H1 (cell line): ENCODE data around the gene MCMBP. TPM values are rescaled to one million over a fixed set of nuclear protein-coding genes. Genes with fewer than 3 reads are reported as not detected.
A peak's percentile ranks its signal among the peaks of the same experiment; 100 is the strongest.

Experiments used
- CTCF ChIA-PET: fragments of 300-600 bp; sonication (Branson Sonifier 250); formaldehyde crosslinking; loops from one replicate; lab custom pipeline; 2021; ENCODE audit not compliant: partially characterized antibody; lab: Charles Lee
- POLR2A ChIA-PET: fragments of 300-600 bp; sonication (Branson Sonifier 250); formaldehyde crosslinking; loops from one replicate; lab custom pipeline; 2021; ENCODE audit warnings: inconsistent platforms; ENCODE audit not compliant: partially characterized antibody; lab: Charles Lee
- DNase-seq, 2 experiments: peaks; one replicate each; pipeline versions ENCODE4 v3.0.0 to v3.0.0-alpha.2; 2010 to 2022; ENCODE audit warnings: low spot score in 2 of 2, low read depth in 1 of 2, mixed read lengths in 1 of 2
- FAIRE-seq: peaks from 2 replicates; lab custom pipeline; 2011; peaks lifted over from hg19 to GRCh38; lab: Jason Lieb, UNC
- H2AFZ ChIP-seq: 2 replicates; pipeline ENCODE4 v1.8.1; 2012; ENCODE audit warnings: low read length, inconsistent platforms
- H2AK5ac ChIP-seq: 2 replicates; pipeline ENCODE4 v1.6.1; 2013; ENCODE audit warnings: low read depth, low read length
- H2BK120ac ChIP-seq: replicated peaks from 2 replicates; pipeline ENCODE3; 2013; ENCODE audit warnings: low read depth, low read length, inconsistent platforms
- H2BK12ac ChIP-seq: 2 replicates; pipeline ENCODE4 v1.6.1; 2013; ENCODE audit warnings: low read depth, low read length
- H2BK15ac ChIP-seq: 2 replicates; pipeline ENCODE4 v1.6.1; 2013; ENCODE audit warnings: low read length
- H2BK20ac ChIP-seq: 2 replicates; pipeline ENCODE4 v1.6.1; 2013; ENCODE audit warnings: low read length
- H2BK5ac ChIP-seq: 2 replicates; pipeline ENCODE4 v1.6.1; 2013; ENCODE audit warnings: low read depth, low read length
- H3K14ac ChIP-seq: 2 replicates; pipeline ENCODE4 v1.6.1; 2013; ENCODE audit warnings: inconsistent platforms; ENCODE audit not compliant: insufficient read length
- H3K18ac ChIP-seq: 2 replicates; pipeline ENCODE4 v1.6.1; 2013; ENCODE audit warnings: low read length; ENCODE audit errors: extremely low read depth
- H3K23ac ChIP-seq: 2 replicates; pipeline ENCODE4 v1.6.1; 2013; ENCODE audit warnings: inconsistent platforms; ENCODE audit not compliant: insufficient read length
- H3K23me2 ChIP-seq: 2 replicates; pipeline ENCODE4 v1.6.1; 2013; ENCODE audit warnings: low read depth, low read length
- H3K27ac ChIP-seq: 2 replicates; pipeline ENCODE4 v1.6.1; 2011; ENCODE audit warnings: low read depth, low read length, inconsistent platforms
- H3K27me3 ChIP-seq, 4 experiments: replicated peaks in 1 of 4; 1 replicate in 1 of 4; 2 replicates in 3 of 4; pipeline versions ENCODE4 v1.6.1 to v1.8.1; 2011 to 2013; ENCODE audit warnings: low read length in 3 of 4, mild to moderate bottlenecking in 3 of 4, inconsistent platforms in 2 of 4, mixed read lengths in 2 of 4, moderate library complexity in 1 of 4; ENCODE audit not compliant: control insufficient read depth in 3 of 4, insufficient read depth in 3 of 4; ENCODE audit errors: extremely low read depth in 1 of 4
- H3K36me3 ChIP-seq, 4 experiments: 2 replicates each; pipeline versions ENCODE4 v1.6.1 to v1.8.1; 2011 to 2013; ENCODE audit warnings: mild to moderate bottlenecking in 4 of 4, low read length in 3 of 4, moderate library complexity in 2 of 4, control low read depth in 1 of 4, inconsistent platforms in 1 of 4; ENCODE audit not compliant: insufficient read depth in 4 of 4, control insufficient read depth in 2 of 4
- H3K4ac ChIP-seq: replicated peaks from 2 replicates; pipeline ENCODE3; 2013; ENCODE audit warnings: low read length, low read depth, mixed read lengths, inconsistent platforms; ENCODE audit not compliant: insufficient read length
- H3K4me1 ChIP-seq, 4 experiments: replicated peaks in 1 of 4; 1 replicate in 1 of 4; 2 replicates in 3 of 4; pipeline versions ENCODE4 v1.6.1 to v1.8.1; 2011 to 2013; ENCODE audit warnings: low read length in 3 of 4, inconsistent platforms in 2 of 4, mixed read lengths in 1 of 4; ENCODE audit not compliant: insufficient read depth in 4 of 4, control insufficient read depth in 3 of 4
- H3K4me2 ChIP-seq, 2 experiments: 2 replicates each; pipeline versions ENCODE4 v1.6.1 to v1.8.1; 2011 to 2013; ENCODE audit warnings: low read depth in 2 of 2, low read length in 2 of 2, control low read depth in 1 of 2, inconsistent platforms in 1 of 2, mild to moderate bottlenecking in 1 of 2; ENCODE audit not compliant: insufficient read depth in 1 of 2
- H3K4me3 ChIP-seq, 4 experiments: fragments of 200-600, 300-600 bp in 1 of 4; sonication (generic), shearing (Covaris generic), sonication (Bioruptor Twin) in 1 of 4; 2 replicates each; pipeline versions ENCODE4 v1.5.1 to v1.8.1; 2011 to 2016; ENCODE audit warnings: low read length in 4 of 4, low read depth in 3 of 4, control low read depth in 2 of 4, inconsistent platforms in 2 of 4, mild to moderate bottlenecking in 2 of 4, mixed read lengths in 1 of 4, moderate library complexity in 1 of 4; ENCODE audit not compliant: insufficient read depth in 2 of 4; ENCODE audit errors: extremely low read depth in 1 of 4
- H3K56ac ChIP-seq: replicated peaks from 2 replicates; pipeline ENCODE3; 2013; ENCODE audit warnings: low read depth, mild to moderate bottlenecking, mixed read lengths, low read length, inconsistent platforms; ENCODE audit not compliant: insufficient read length
- H3K79me1 ChIP-seq: 2 replicates; pipeline ENCODE4 v1.6.1; 2013; ENCODE audit warnings: low read depth, low read length, control low read depth
- H3K79me2 ChIP-seq, 2 experiments: 2 replicates each; pipeline versions ENCODE4 v1.6.1 to v1.8.1; 2012 to 2013; ENCODE audit warnings: low read length in 2 of 2, mild to moderate bottlenecking in 2 of 2, inconsistent platforms in 1 of 2; ENCODE audit not compliant: insufficient read depth in 2 of 2, control insufficient read depth in 1 of 2
- H3K9ac ChIP-seq, 4 experiments: replicated peaks in 1 of 4; 1 replicate in 1 of 4; 2 replicates in 3 of 4; pipeline versions ENCODE4 v1.6.1 to v1.8.1; 2011 to 2013; ENCODE audit warnings: low read depth in 3 of 4, low read length in 3 of 4, control low read depth in 2 of 4, mild to moderate bottlenecking in 2 of 4, moderate library complexity in 2 of 4, inconsistent platforms in 1 of 4; ENCODE audit errors: extremely low read depth in 1 of 4
- H3K9me3 ChIP-seq, 2 experiments: 2 replicates each; pipeline versions ENCODE4 v1.6.1 to v1.8.1; 2012 to 2013; ENCODE audit warnings: mild to moderate bottlenecking in 2 of 2, moderate library complexity in 2 of 2, control low read depth in 1 of 2, inconsistent platforms in 1 of 2, low read depth in 1 of 2, low read length in 1 of 2, mixed read lengths in 1 of 2; ENCODE audit not compliant: insufficient read depth in 2 of 2
- H4K20me1 ChIP-seq, 2 experiments: replicated peaks in 1 of 2; 2 replicates each; pipeline versions ENCODE3 to v1.8.1; 2011 to 2013; ENCODE audit warnings: inconsistent platforms in 2 of 2, low read length in 2 of 2, mild to moderate bottlenecking in 1 of 2; ENCODE audit not compliant: insufficient read depth in 2 of 2, control insufficient read depth in 1 of 2
- H4K5ac ChIP-seq: 2 replicates; pipeline ENCODE4 v1.6.1; 2013; ENCODE audit warnings: low read length, low read depth, mixed read lengths, inconsistent platforms; ENCODE audit not compliant: insufficient read length
- H4K8ac ChIP-seq: 2 replicates; pipeline ENCODE4 v1.8.0; 2013; ENCODE audit warnings: mild to moderate bottlenecking, moderate library complexity, low read length, inconsistent platforms; ENCODE audit not compliant: insufficient read depth; ENCODE audit errors: extremely low read depth
- H4K91ac ChIP-seq: replicated peaks from 2 replicates; pipeline ENCODE3; 2013; ENCODE audit warnings: low read length, mixed read lengths, inconsistent platforms; ENCODE audit not compliant: insufficient read length
- CTCF ChIP-seq, 3 experiments: IDR thresholded peaks; 1 replicate in 2 of 3; 2 replicates in 1 of 3; pipeline versions ENCODE4 v1.5.1 to v1.6.1; 2011; ENCODE audit warnings: low read length in 3 of 3, mild to moderate bottlenecking in 3 of 3, inconsistent platforms in 2 of 3, low read depth in 1 of 3, moderate library complexity in 1 of 3; ENCODE audit not compliant: insufficient read depth in 1 of 3; ENCODE audit errors: control extremely low read depth in 1 of 3
- JUND ChIP-seq: IDR thresholded peaks from 2 replicates; pipeline ENCODE4 v1.6.1; 2011; ENCODE audit warnings: mild to moderate bottlenecking, improper control_type of control experiment, low read length
- KDM5A ChIP-seq: fragments of 200-600 bp; IDR thresholded peaks from 2 replicates; pipeline ENCODE4 v1.7.1; 2012; ENCODE audit warnings: mild to moderate bottlenecking, low read length, inconsistent platforms, mixed read lengths
- POLR2AphosphoS5 ChIP-seq: IDR thresholded peaks from 2 replicates; pipeline ENCODE4 v1.6.1; 2011; ENCODE audit warnings: low read depth, low read length
- RXRA ChIP-seq: IDR thresholded peaks from 2 replicates; pipeline ENCODE4 v1.6.1; 2011; ENCODE audit warnings: low read depth, mild to moderate bottlenecking, low read length, moderate library complexity; ENCODE audit not compliant: insufficient read depth
- SIRT6 ChIP-seq: IDR thresholded peaks from one replicate; pipeline ENCODE4 v1.7.1; 2012; ENCODE audit warnings: low read length, inconsistent platforms
- TAF1 ChIP-seq: IDR thresholded peaks from 2 replicates; pipeline ENCODE4 v1.6.1; 2011; ENCODE audit warnings: mild to moderate bottlenecking, low read depth, low read length
- TBP ChIP-seq: IDR thresholded peaks from 2 replicates; pipeline ENCODE4 v1.6.1; 2011; ENCODE audit warnings: low read depth, low read length, improper control_type of control experiment
- YY1 ChIP-seq: IDR thresholded peaks from 2 replicates; pipeline ENCODE4 v1.6.1; 2011; ENCODE audit warnings: low read depth, mild to moderate bottlenecking, low read length
- WGBS, 2 experiments: shearing (Covaris generic) in 1 of 2; methylation state at CpG; one replicate each; pipeline versions ENCODE4 v1.1.6 to v1.1.7; 2013 to 2015; ENCODE audit warnings: low lambda C conversion rate in 2 of 2, mixed read lengths in 2 of 2, inconsistent platforms in 1 of 2, low coverage in 1 of 2, missing lambda C conversion rate in 1 of 2; ENCODE audit not compliant: insufficient replicate concordance in 2 of 2, insufficient coverage in 1 of 2, insufficient read length in 1 of 2; ENCODE audit errors: extremely low coverage in 1 of 2, missing lambda C conversion rate in 1 of 2; 5-methylcytosine and 5-hydroxymethylcytosine counted together
- polyA plus RNA-seq, 7 experiments: library from polyadenylated mRNA; depleted of rRNA in 3 of 7; stranded (reverse) in 5 of 7; unstranded in 2 of 7; fragments of >200 nt in 5 of 7; fragments of 200-250 nt in 2 of 7; gene quantifications; 1 replicate in 5 of 7; 2 replicates in 1 of 7; 4 replicates in 1 of 7; pipeline versions ENCODE4 v1.2.1 to v1.2.3, GENCODE V29; 2011 to 2013; ENCODE audit warnings: missing spikeins in 2 of 7, mixed read lengths in 2 of 7
- total RNA-seq: library from RNA; stranded (reverse); fragmentation: NEBNext Ultra II Directional; extraction: Animal tissue kit (Norgen Biotek cat#: 25700); gene quantifications from 2 replicates; pipeline ENCODE4 v1.2.1, GENCODE V29; 2021

The MCMBP gene
- total and polyA plus RNA-seq, 2 of the 8 experiments (the other 6 are each of a cell fraction or from before 2014, with no cell fraction given) = 67.3 to 81.7 TPM

GRCh38 chr10:119892188-119893065 is 19.8 kb upstream of the MCMBP start, which contains the start of gene SEC23IP:
Gene SEC23IP (plus strand): TSS chr10:119892730. CDS start chr10:119892783, 53 bp downstream.
- Histone ChIP-seq H3K27ac (peak within 1 kb of the TSS; percentile 90), H3K4me2 (peak within 1 kb of the TSS; percentile 52 to 87), H3K79me1 (peaks cover 17% of the 10 kb centered on the region), H4K91ac (peak within 1 kb of the TSS; percentile 79), H3K9me3 (no peaks in the 10 kb centered on the region), H2BK12ac (peak within 1 kb of the TSS; percentile 98), H3K56ac (peak within 1 kb of the TSS; percentile 75), H3K14ac (peak within 1 kb of the TSS; percentile 9), H4K8ac (peak within 1 kb of the TSS; percentile 94; the same call in 1 of the 2 replicates), H3K79me2 (peaks cover 29 to 48% of the 10 kb centered on the region in 2 experiments), H2BK20ac (no peak within 1 kb of the TSS), H3K4ac (no peak within 1 kb of the TSS), H2BK5ac (peak within 1 kb of the TSS; percentile 91), H2BK15ac (peak within 1 kb of the TSS; percentile 93), H2AK5ac (no peak within 1 kb of the TSS), H3K36me3 (peaks cover 0 to 2% (median 0%) of the 10 kb centered on the region in 4 experiments; a peak in 2 of 8 replicates), H3K9ac (peak within 1 kb of the TSS; percentile 66 to 91 (median 80)), H4K5ac (peak within 1 kb of the TSS; percentile 7), H3K23ac (no peak within 1 kb of the TSS), H4K20me1 (peaks cover 0 to 10% of the 10 kb centered on the region in 2 experiments), H3K4me3 (peak within 1 kb of the TSS; percentile 62 to 91 (median 84)), H3K4me1 (peaks cover 0 to 4% (median 0%) of the 10 kb centered on the region in 4 experiments; a peak in 2 of 7 replicates), H3K27me3 (no peaks in the 10 kb centered on the region), H2AFZ (peak within 1 kb of the TSS; percentile 98), H2BK120ac (peak within 1 kb of the TSS; percentile 68), H3K18ac (peak within 1 kb of the TSS; percentile 66), H3K23me2 (peaks cover 5% of the 10 kb centered on the region)
- WGBS, 2 experiments = 3% methylated on average over 59 of the region's 61 CpGs; no CpG with 5 or more reads in 1 of the 2 experiments
- ChIA-PET POLR2A (interaction anchor here (0.6 to 2.1 kb wide), 8 partner anchors 9 to 760 kb away, joined by 3 to 18 read pairs (median 3); partner anchors contain the start of genes INPP5F and MCMBP), CTCF (no interaction called here)
- DNase-seq (peak; percentile 86 to 92), FAIRE-seq (no peak)
- TF ChIP-seq SIRT6 = no peak
- peak; percentile 99 for TF ChIP-seq YY1
- no peak for TF ChIP-seq CTCF (IDR thresholded peaks at IDR 0.05; ENCODE audit: control extremely low read depth in 1 of 3, insufficient read depth in 1 of 3, low read depth in 1 of 3, low read length in 3 of 3)
- TF ChIP-seq TAF1 = peak; percentile 82
- TF ChIP-seq JUND = no peak
- TF ChIP-seq KDM5A = peak; percentile 54; the same call in 1 of the 2 replicates
- no peak for TF ChIP-seq RXRA
- peak; percentile 75; the same call in 1 of the 2 replicates for TF ChIP-seq POLR2AphosphoS5
- peak; percentile 80 for TF ChIP-seq TBP
